Adrenal gland (tissue), 12 donors: Measurements from ENCODE around the gene CRYGA. TPM values are rescaled to one million over a fixed set of nuclear protein-coding genes. Genes with fewer than 3 reads are reported as not detected.

Experiments
- DNase-seq, 7 donors: peaks; one replicate each; pipeline ENCODE4 v3.0.0-alpha.2; 2019 to 2020
- H3K27ac ChIP-seq, 5 donors: fragments of 200-600 bp; sonication (generic) in 4 of 5; 1 replicate in 3 of 5; 2 replicates in 2 of 5; pipeline versions ENCODE4 v1.5.1 to v1.8.0; 2016 to 2020; ENCODE audit warnings: mild to moderate bottlenecking in 1 of 5
- H3K27me3 ChIP-seq: fragments of 200-600 bp; 2 replicates; pipeline ENCODE4 v1.8.0; 2021
- H3K36me3 ChIP-seq, 2 donors: fragments of 200-600 bp; replicated peaks in 1 of 2; 1 replicate in 1 of 2; 2 replicates in 1 of 2; pipeline versions ENCODE4 v1.5.1 to v1.8.0; 2018 to 2022
- H3K4me1 ChIP-seq, 2 donors: fragments of 200-600 bp; replicated peaks in 1 of 2; 1 replicate in 1 of 2; 2 replicates in 1 of 2; pipeline versions ENCODE4 v1.5.1 to v1.8.0; 2018 to 2021
- H3K4me3 ChIP-seq, 4 donors: fragments of 200-600 bp; sonication (generic) in 3 of 4; one replicate each; pipeline ENCODE4 v1.5.1; 2016 to 2018
- H3K9me3 ChIP-seq, 3 donors: fragments of 200-600 bp; sonication (generic) in 1 of 3; replicated peaks in 1 of 3; 1 replicate in 2 of 3; 2 replicates in 1 of 3; pipeline versions ENCODE4 v1.5.1 to v1.8.0; 2016 to 2021
- POLR2A ChIP-seq, 2 donors: fragments of 450-650 bp; IDR thresholded peaks; one replicate each; pipeline ENCODE4 v1.6.1; 2017; ENCODE audit warnings: antibody characterized with exemption in 2 of 2, mild to moderate bottlenecking in 2 of 2, moderate library complexity in 1 of 2
- whole genome bisulfite sequencing, 4 donors: extraction: QIAGEN DNeasy Blood & Tissue Kit in 2 of 4; methylation state at CpG; one replicate each; pipeline versions ENCODE4 v1.1.5 to v1.1.7; 2013 to 2017; 5-methylcytosine and 5-hydroxymethylcytosine counted together
- intact Hi-C, 2 donors: fragments of 100-400 bp; cut with DNase I; formaldehyde crosslinking; loops; one replicate each; pipeline versions ENCODE4 v1.14.1 to v1.15.0; 2022 to 2023
- polyA plus RNA-seq, 3 donors: library from polyadenylated mRNA; stranded (reverse); fragments of 200-250 nt in 2 of 3; fragments of 350-450 nt in 1 of 3; fragmentation: Illumina TruSeq in 1 of 3; extraction: RNeasy Lipid Tissue Mini Kit (QIAGEN cat#74804) in 1 of 3; gene quantifications; one replicate each; pipeline ENCODE4 v1.2.3, GENCODE V29; 2013 to 2014
- total RNA-seq, 9 donors: library from RNA; depleted of rRNA in 4 of 9; stranded (reverse); fragments of >200 nt in 4 of 9; fragments of 120-200 nt in 1 of 9; fragmentation: NEBNext Ultra II Directional in 1 of 9; extraction: Animal tissue kit (Norgen Biotek cat#: 25700) in 1 of 9; gene quantifications; one replicate each; pipeline versions ENCODE4 v1.1.0 to v1.2.4, GENCODE V29; 2013 to 2023
- TF ChIP-seq, protein P1 (sequence below), 6 experiments: fragments of 450-650 bp in 4 of 6; fragments of 200-600 bp in 2 of 6; sonication (generic) in 1 of 6; IDR thresholded peaks; 1 replicate in 5 of 6; 2 replicates in 1 of 6; pipeline versions ENCODE4 v1.5.1 to v1.8.0; 2016 to 2021; ENCODE audit warnings: antibody characterized with exemption in 6 of 6, mild to moderate bottlenecking in 2 of 6, moderate library complexity in 1 of 6
- donor health status: healthy with polysubstance abuse.
- donor health status: Bipolar disorder and iron deficiency.
- donor health status: DM: yes; HTN: yes; CAD: no.
- donor health status: DM: no; HTN: no; CAD: no.
- donor health status: DM: no; HTN: no; CAD: no.
- donor health status: DM: yes; HTN: yes; CAD: no.

The CRYGA gene
- total and polyA plus RNA-seq, 12 donors = not detected

DNA sequence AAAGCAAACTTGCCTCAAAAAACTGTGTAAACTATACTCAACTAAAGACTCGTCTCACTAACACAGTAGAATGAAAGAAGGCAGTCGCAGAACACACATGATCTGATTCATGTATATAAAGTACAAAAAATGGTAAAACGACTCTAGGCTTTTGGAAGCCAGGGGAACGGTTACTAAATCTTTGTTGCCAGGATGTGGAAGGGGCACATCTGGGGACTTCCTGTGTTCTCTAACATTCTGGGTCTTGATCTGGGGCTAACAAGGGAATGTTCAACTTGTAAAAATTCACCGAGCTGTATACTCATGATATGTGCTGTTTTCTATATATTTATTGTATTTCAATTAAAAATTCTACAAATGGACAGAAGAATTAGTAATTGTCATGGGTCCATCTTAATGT is 40.8 kb upstream of the CRYGA start:
- no peak overlapping the region for H3K4me3 ChIP-seq
- TF ChIP-seq, protein P1, sequence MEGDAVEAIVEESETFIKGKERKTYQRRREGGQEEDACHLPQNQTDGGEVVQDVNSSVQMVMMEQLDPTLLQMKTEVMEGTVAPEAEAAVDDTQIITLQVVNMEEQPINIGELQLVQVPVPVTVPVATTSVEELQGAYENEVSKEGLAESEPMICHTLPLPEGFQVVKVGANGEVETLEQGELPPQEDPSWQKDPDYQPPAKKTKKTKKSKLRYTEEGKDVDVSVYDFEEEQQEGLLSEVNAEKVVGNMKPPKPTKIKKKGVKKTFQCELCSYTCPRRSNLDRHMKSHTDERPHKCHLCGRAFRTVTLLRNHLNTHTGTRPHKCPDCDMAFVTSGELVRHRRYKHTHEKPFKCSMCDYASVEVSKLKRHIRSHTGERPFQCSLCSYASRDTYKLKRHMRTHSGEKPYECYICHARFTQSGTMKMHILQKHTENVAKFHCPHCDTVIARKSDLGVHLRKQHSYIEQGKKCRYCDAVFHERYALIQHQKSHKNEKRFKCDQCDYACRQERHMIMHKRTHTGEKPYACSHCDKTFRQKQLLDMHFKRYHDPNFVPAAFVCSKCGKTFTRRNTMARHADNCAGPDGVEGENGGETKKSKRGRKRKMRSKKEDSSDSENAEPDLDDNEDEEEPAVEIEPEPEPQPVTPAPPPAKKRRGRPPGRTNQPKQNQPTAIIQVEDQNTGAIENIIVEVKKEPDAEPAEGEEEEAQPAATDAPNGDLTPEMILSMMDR (IDR thresholded peaks at IDR 0.05) = no peak
- TF ChIP-seq POLR2A (IDR thresholded peaks at IDR 0.05) = no peak
- H3K9me3 ChIP-seq = no peaks in the 10 kb centered on the region
- H3K4me1 ChIP-seq = no peaks in the 10 kb centered on the region
- H3K27me3 ChIP-seq = no peaks in the 10 kb centered on the region
- DNase-seq = no peak
- intact Hi-C loops = no loop called here
- 61 to 63% (median 62%) methylated on average over 5 of the region's 5 CpGs for WGBS, 4 donors
- no peaks in the 10 kb centered on the region for H3K36me3 ChIP-seq
- H3K27ac ChIP-seq = no peak overlapping the region

DNA sequence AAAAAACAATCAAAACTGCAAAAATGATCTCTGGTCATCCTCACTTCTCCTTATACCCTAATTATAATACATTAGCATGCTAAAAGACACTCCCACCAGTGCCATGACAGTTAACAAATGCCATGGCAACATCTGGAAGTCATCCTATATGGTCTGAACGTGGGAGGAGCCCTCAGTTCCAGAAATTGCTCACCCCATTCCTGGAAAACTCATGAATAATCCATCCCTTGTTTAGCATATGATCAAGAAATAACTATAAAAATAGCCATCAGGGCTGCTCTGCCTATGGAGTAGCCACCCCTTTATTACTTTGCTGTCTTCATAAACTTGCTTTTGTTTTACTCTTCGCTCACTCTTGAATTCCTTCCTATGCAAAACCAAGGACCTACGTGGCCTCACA is 32.1 kb upstream of the CRYGA start:
- H3K36me3 ChIP-seq = no peaks in the 10 kb centered on the region
- DNase-seq = no peak
- H3K9me3 ChIP-seq = no peaks in the 10 kb centered on the region
- no peaks in the 10 kb centered on the region for H3K4me1 ChIP-seq
- TF ChIP-seq, protein P1 (IDR thresholded peaks at IDR 0.05) = no peak
- no peak for TF ChIP-seq POLR2A (IDR thresholded peaks at IDR 0.05)
- intact Hi-C loops = no loop called here
- H3K4me3 ChIP-seq = no peak overlapping the region
- no peaks in the 10 kb centered on the region for H3K27me3 ChIP-seq
- no peak overlapping the region for H3K27ac ChIP-seq
- WGBS, 4 donors = 88 to 94% (median 91%) methylated on average over 3 of the region's 3 CpGs

DNA sequence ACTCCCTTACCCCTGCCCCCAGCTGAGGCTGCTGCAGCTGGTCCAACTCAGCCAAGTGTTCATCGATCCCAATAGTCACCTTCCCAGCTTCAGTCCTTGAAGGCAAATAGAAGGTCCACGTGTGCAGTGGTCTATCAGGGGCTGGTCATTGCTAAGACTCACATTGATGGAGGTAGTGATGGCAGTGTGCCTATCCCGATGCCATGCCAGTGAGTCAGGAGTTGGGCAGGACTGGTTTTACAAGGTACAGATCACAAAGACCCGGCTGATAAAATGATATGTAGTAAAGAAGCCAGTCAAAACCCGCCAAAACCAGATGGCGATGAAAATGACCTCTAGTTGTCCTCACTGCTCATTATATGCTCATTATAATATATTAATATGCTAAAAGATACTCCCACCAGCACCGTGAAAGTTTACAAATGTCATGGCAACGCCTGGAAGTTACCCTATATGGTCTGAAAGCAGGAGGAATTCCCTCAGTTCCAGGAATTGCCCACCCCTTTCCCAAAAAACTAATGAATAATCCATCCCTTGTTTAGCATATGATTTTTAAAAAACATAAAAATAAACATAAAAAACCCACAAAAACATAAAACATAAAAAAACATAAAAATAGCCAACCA is 29.3 kb upstream of the CRYGA start:
- DNase-seq = no peak
- TF ChIP-seq, protein P1 (IDR thresholded peaks at IDR 0.05) = no peak
- TF ChIP-seq POLR2A (IDR thresholded peaks at IDR 0.05) = no peak
- no peak overlapping the region for H3K4me3 ChIP-seq
- WGBS, 4 donors = 87 to 91% (median 90%) methylated on average over 8 of the region's 8 CpGs
- H3K27ac ChIP-seq = no peak overlapping the region
- no peaks in the 10 kb centered on the region for H3K27me3 ChIP-seq
- no peaks in the 10 kb centered on the region for H3K36me3 ChIP-seq
- H3K4me1 ChIP-seq = no peaks in the 10 kb centered on the region
- intact Hi-C loops = no loop called here
- H3K9me3 ChIP-seq = no peaks in the 10 kb centered on the region

DNA sequence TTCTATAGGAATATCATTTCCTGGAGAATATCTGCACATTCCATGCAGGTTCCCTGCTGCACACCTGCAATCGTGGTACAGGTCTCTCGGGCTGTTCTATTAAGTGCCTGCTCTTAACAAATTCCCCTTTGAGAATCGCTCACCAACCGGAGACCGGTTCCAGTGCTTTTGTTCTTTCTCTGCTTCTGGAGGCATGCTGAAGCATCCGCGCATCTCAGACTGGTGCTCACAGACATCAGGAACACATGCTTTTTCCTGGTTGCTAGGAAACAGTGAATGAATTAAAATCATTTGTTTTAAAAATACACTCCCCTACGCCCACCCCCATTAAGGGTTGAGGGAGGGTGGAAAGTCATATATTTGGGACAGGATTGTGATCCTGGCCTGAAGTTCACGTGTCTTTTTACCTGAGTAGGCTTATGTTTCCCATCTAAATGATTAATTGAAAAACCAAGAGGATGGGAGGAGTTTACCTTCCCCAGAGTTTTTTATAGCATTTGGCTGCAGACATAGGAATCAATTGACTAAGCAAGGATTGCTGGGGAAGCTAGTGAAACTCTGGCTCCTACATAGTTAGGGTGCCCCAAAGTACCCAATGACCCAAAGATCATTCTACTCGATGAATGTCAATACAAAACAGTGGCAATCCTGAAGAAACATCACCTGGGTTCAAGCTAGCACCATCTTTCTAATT is 26.6 kb upstream of the CRYGA start, which contains the start of gene C2orf80:
C2orf80 (minus strand) TSS at position 221 of the 694 bp plus-strand sequence. CDS start 3,044 bp downstream, outside the sequence.
- Histone ChIP-seq H3K36me3 (no peaks in the 10 kb centered on the region), H3K9me3 (no peaks in the 10 kb centered on the region), H3K27ac (no peak within 1 kb of the TSS), H3K4me3 (no peak within 1 kb of the TSS), H3K4me1 (no peaks in the 10 kb centered on the region), H3K27me3 (no peaks in the 10 kb centered on the region)
- WGBS, 4 donors = 73 to 78% (median 77%) methylated on average over 10 of the region's 10 CpGs
- TF ChIP-seq, protein P1 (IDR thresholded peaks at IDR 0.05) = no peak
- TF ChIP-seq POLR2A (IDR thresholded peaks at IDR 0.05) = no peak
- DNase-seq = no peak
- intact Hi-C loops = no loop called here
